SJCRH30 (cell line): Measurements from ENCODE around the gene AMZ1. TPM values are rescaled to one million over a fixed set of nuclear protein-coding genes. Genes with fewer than 3 reads are reported as not detected.

ENCODE experiments used
- DNase-seq, 2 experiments: peaks; one replicate each; pipeline ENCODE4 v3.0.0-alpha.2; 2015 to 2020
- H3K27ac ChIP-seq: fragments of 250-450 bp; sonication (Bioruptor Pico); 2 replicates; pipeline ENCODE4 v1.5.1; 2020; ENCODE audit warnings: mild to moderate bottlenecking, moderate library complexity
- H3K27me3 ChIP-seq: fragments of 250-450 bp; sonication (Bioruptor Pico); 2 replicates; pipeline ENCODE4 v1.5.1; 2020; ENCODE audit warnings: mild to moderate bottlenecking, moderate library complexity
- H3K36me3 ChIP-seq: fragments of 250-450 bp; sonication (Bioruptor Pico); 2 replicates; pipeline ENCODE4 v1.5.1; 2020; ENCODE audit warnings: mild to moderate bottlenecking, moderate library complexity
- H3K4me1 ChIP-seq: fragments of 250-450 bp; sonication (Bioruptor Pico); 2 replicates; pipeline ENCODE4 v1.5.1; 2020; ENCODE audit warnings: mild to moderate bottlenecking, moderate library complexity
- H3K4me3 ChIP-seq: fragments of 250-450 bp; sonication (Bioruptor Pico); 2 replicates; pipeline ENCODE4 v1.5.1; 2020; ENCODE audit warnings: mild to moderate bottlenecking, moderate library complexity
- H3K9me3 ChIP-seq: fragments of 250-450 bp; sonication (Bioruptor Pico); replicated peaks from 2 replicates; pipeline ENCODE4 v1.5.1; 2020; ENCODE audit warnings: mild to moderate bottlenecking, moderate library complexity
- total RNA-seq: library from RNA; depleted of rRNA; stranded (reverse); fragments of >200 nt; shearing (Covaris generic); gene quantifications from 2 replicates; pipeline ENCODE4 v1.2.3, GENCODE V29; 2014

The AMZ1 gene
- total RNA-seq, 1 experiment from 2014 or later: 0.02 TPM

DNA sequence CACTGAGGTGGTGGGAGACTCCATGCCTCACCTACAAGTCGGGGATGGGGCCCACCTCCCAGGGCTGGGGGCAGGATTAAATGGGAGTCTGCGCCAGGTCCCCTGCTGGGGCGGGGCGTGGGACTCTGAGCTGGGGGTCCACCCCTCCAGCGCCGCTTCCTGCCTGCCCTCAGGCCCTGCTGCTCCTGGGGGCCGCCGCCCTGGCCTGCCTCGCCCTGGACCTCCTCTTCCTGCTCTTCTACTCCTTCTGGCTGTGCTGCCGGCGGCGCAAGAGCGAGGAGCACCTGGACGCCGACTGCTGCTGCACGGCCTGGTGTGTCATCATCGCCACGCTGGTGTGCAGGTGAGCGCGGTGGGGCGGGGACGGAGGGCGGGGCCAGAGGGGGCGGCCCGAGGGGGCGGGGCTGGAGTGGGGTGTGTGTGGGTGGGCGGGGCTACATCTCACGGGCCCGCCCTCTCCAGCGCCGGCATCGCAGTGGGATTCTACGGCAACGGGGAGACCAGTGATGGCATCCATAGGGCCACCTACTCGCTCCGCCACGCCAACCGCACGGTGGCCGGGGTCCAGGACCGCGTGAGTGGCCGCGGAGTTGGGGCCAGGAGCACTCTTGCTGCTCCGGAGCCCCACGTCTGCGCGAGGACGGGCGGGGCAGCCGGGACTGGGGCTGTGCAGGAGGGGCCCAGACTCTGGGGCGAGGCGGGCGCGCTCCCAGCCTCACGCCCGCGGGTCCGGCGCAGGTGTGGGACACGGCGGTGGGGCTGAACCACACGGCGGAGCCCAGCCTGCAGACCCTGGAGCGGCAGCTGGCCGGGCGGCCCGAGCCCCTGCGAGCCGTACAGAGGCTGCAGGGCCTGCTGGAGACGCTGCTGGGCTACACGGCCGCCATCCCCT is 41.1 kb upstream of the AMZ1 start:
- DNase-seq: no peak
- Histone ChIP-seq H3K4me1 (peaks cover 7% of the 10 kb centered on the region; the same call in 1 of the 2 replicates), H3K27me3 (no peaks in the 10 kb centered on the region), H3K9me3 (no peaks in the 10 kb centered on the region), H3K27ac (no peak overlapping the region), H3K36me3 (peaks cover 42% of the 10 kb centered on the region), H3K4me3 (no peak overlapping the region)

GRCh38 chr7:2647594-2648172 is 40.3 kb upstream of the AMZ1 start:
- Histone ChIP-seq H3K9me3 (no peaks in the 10 kb centered on the region), H3K4me3 (no peak overlapping the region), H3K27me3 (no peaks in the 10 kb centered on the region), H3K27ac (no peak overlapping the region), H3K36me3 (peaks cover 47% of the 10 kb centered on the region), H3K4me1 (0 out of 2 replicates have a peak, but pooled peaks cover 5% of the 10 kb centered on the region)
- no peak for DNase-seq

DNA sequence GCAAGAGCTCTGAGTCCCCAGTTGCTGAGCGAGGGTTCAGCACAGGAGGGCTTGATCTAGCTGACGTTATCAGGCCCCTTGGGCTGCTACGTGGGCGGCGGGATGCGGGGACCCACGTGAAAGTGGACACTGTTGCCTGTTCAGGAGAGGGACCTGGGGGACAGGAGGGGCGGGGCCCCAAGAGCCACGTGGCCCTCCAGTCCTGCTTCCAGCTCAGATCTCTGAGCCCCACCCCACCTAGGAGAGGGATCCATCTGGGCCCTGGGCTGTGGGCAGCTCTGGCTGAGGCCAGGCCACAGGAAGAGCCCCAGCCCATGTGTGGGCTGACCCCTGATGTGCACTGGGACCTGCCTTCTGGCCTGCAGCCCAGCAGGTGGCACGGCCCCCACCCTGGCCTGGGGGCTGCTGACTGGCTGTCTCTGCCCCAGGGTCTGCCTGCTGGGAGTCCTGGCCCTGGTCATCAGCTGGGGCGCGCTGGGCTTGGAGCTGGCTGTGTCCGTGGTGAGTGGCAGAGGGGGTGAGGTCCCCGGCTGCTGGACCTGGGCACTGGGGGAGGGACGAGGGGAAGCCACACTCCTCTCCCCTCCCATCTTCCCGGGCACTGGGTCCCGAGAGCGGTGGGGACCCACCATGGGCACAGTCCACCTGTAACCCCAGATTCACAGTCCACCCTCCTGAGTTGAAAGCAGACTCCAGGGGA is 38.7 kb upstream of the AMZ1 start:
- no peaks in the 10 kb centered on the region for H3K9me3 ChIP-seq
- no peak for DNase-seq
- H3K4me1 ChIP-seq: 0 out of 2 replicates have a peak, but pooled peaks cover 5% of the 10 kb centered on the region
- H3K4me3 ChIP-seq: no peak overlapping the region
- H3K27me3 ChIP-seq: no peaks in the 10 kb centered on the region
- no peak overlapping the region for H3K27ac ChIP-seq
- peaks cover 52% of the 10 kb centered on the region for H3K36me3 ChIP-seq

GRCh38 chr7:2649991-2650390 is 38.0 kb upstream of the AMZ1 start:
- Histone ChIP-seq H3K36me3 (peaks cover 57% of the 10 kb centered on the region), H3K27me3 (no peaks in the 10 kb centered on the region), H3K4me3 (no peak overlapping the region), H3K9me3 (no peaks in the 10 kb centered on the region), H3K27ac (no peak overlapping the region), H3K4me1 (0 out of 2 replicates have a peak, but pooled peaks cover 4% of the 10 kb centered on the region)
- no peak for DNase-seq

DNA sequence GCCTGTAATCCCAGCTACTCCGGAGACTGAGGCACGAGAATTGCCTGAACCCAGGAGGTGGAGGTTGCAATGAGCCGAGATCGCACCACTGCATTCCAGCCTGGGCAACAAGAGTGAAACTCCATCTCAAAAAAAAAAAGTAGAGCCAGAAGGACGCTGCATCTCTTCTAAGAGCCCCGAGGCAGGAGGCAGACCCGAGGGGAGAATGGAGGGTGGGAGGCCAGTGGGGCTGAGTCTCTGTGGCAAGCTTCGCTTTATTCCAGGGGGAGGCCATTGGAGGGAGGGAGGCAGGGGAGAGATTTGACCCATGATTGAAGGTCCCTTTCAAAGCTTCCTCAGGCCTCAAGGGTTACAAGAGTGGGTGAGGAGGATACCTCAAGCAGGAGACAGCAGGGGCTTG is 37.6 kb upstream of the AMZ1 start:
- DNase-seq: no peak
- no peak overlapping the region for H3K4me3 ChIP-seq
- peaks cover 62% of the 10 kb centered on the region for H3K36me3 ChIP-seq
- H3K9me3 ChIP-seq: no peaks in the 10 kb centered on the region
- no peaks in the 10 kb centered on the region for H3K27me3 ChIP-seq
- no peaks in the 10 kb centered on the region for H3K4me1 ChIP-seq
- no peak overlapping the region for H3K27ac ChIP-seq

DNA sequence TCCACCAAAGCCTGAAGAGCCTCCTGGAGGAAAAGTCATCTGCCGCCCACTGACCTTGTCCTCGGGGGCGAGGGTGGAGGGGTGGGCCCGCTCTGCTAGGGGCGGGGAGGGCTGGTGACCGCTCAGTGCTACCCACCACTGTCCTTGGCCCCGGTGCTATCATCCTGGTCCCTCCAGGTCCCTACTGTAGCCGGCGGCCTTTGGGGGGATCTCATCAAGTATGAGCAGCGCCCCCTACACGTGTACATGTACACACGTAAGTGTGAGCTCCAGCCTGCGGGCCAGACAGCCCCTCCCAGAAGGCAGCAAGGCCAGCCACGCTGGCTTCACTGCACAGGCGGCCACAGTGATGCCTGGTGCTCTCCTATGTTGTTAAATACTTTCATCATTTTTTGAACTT is 36.7 kb upstream of the AMZ1 start:
- Histone ChIP-seq H3K27me3 (no peaks in the 10 kb centered on the region), H3K4me3 (no peak overlapping the region), H3K9me3 (no peaks in the 10 kb centered on the region), H3K36me3 (peaks cover 63% of the 10 kb centered on the region), H3K27ac (no peak overlapping the region), H3K4me1 (no peaks in the 10 kb centered on the region)
- no peak for DNase-seq

GRCh38 chr7:2651847-2652735 is 35.9 kb upstream of the AMZ1 start:
- no peaks in the 10 kb centered on the region for H3K9me3 ChIP-seq
- H3K4me1 ChIP-seq: no peaks in the 10 kb centered on the region
- no peaks in the 10 kb centered on the region for H3K27me3 ChIP-seq
- no peak overlapping the region for H3K4me3 ChIP-seq
- H3K27ac ChIP-seq: no peak overlapping the region
- no peak for DNase-seq
- peaks cover 62% of the 10 kb centered on the region for H3K36me3 ChIP-seq

DNA sequence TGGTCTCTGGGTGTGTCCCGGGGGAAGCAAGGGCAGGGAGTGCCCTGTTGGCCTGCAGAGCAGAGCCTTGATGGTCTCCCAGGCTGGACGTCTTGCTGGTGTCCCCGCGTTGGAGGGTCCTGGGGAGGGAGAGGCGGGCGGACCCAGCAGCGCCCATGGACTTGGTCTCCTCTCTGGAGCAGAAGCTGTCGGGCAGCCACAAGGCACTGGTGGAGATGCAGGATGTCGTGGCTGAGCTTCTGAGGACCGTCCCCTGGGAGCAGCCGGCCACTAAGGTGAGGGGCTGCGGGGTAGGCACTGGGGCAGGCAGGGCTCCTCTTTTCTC is 35.3 kb upstream of the AMZ1 start:
- H3K4me3 ChIP-seq: no peak overlapping the region
- H3K9me3 ChIP-seq: no peaks in the 10 kb centered on the region
- H3K27ac ChIP-seq: no peak overlapping the region
- H3K27me3 ChIP-seq: no peaks in the 10 kb centered on the region
- DNase-seq: no peak
- peaks cover 58% of the 10 kb centered on the region for H3K36me3 ChIP-seq
- H3K4me1 ChIP-seq: no peaks in the 10 kb centered on the region

DNA sequence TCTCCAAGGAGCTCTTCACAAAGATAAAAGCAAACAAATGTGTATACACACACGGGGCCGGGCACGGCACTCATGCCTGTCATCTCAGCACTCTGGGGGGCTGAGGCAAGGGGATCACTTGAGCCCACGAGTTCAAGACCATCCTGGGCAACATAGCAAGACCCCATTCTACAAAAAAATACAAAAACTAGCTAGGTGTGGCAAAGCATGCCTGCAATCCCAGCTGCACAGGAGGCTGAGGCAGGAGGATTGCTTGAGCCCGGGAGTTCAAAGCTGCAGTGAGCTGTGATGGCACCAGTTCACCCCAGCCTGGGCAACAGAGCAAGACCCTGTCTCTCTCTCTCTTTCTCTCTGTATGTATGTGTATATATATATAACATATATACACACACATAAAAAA is 33.9 kb upstream of the AMZ1 start:
- H3K4me3 ChIP-seq: no peak overlapping the region
- no peaks in the 10 kb centered on the region for H3K4me1 ChIP-seq
- H3K27me3 ChIP-seq: no peaks in the 10 kb centered on the region
- no peaks in the 10 kb centered on the region for H3K9me3 ChIP-seq
- no peak overlapping the region for H3K27ac ChIP-seq
- peaks cover 51% of the 10 kb centered on the region for H3K36me3 ChIP-seq
- no peak for DNase-seq

GRCh38 chr7:2655870-2656614 is 32.0 kb upstream of the AMZ1 start:
- peaks cover 44% of the 10 kb centered on the region for H3K36me3 ChIP-seq
- H3K27ac ChIP-seq: no peak overlapping the region
- DNase-seq: no peak
- no peaks in the 10 kb centered on the region for H3K4me1 ChIP-seq
- no peak overlapping the region for H3K4me3 ChIP-seq
- no peaks in the 10 kb centered on the region for H3K27me3 ChIP-seq
- H3K9me3 ChIP-seq: no peaks in the 10 kb centered on the region

DNA sequence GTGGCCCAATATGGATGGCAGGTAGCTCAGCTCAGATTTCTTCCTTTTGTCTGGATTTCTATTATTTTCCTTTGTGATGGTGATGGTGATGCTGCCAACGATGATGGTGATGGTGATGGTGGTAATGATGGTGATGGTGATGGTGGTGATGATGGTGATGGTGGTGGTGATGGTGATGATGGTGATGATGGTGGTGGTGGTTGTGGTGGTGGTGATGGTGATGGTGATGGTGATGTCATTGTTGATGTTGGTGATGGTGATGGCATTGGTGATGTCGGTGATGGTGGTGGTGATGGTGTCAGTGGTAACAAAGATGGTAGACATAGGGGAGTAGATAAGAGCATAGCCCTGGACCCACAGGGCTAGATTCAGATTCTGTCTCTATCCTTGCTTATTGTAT is 30.8 kb upstream of the AMZ1 start:
- Histone ChIP-seq H3K27me3 (no peaks in the 10 kb centered on the region), H3K9me3 (no peaks in the 10 kb centered on the region), H3K4me1 (no peaks in the 10 kb centered on the region), H3K4me3 (no peak overlapping the region), H3K27ac (no peak overlapping the region), H3K36me3 (peaks cover 38% of the 10 kb centered on the region)
- DNase-seq: no peak

DNA sequence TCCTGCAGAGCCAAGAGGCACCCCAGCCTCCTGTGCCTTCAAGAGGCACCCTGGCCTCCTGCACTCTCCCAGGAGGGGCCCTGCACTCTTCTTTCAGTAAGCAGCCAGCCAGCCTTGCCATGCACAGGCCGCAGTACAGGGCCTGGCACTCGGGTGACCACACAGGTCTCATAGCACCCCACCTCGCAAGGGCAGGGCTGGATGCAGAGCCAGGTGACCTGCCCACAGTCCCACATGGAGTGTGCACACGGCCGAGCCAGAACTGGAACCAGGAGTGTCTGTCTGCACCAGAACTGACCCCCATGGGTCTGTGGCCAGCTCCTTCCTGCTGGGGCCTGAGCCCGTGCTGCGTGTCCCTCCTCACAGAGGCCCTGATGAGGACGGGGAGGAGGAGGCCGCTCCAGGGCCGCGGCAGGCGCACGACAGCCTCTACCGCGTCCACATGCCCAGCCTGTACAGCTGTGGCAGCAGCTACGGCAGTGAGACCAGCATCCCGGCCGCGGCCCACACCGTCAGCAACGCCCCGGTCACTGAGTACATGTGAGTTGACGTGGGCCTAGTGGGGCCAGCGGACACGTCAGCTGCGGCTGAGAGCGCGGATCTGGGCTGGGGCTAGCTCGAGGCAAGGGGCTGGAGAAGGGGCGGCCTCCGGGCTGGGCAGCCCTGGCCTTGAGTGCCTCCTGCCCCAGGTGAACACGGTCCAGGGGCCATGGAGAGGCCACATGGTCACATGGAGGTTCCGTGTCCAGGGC is 29.9 kb upstream of the AMZ1 start:
- Histone ChIP-seq H3K36me3 (peaks cover 33% of the 10 kb centered on the region), H3K4me3 (no peak overlapping the region), H3K9me3 (no peaks in the 10 kb centered on the region), H3K27me3 (no peaks in the 10 kb centered on the region), H3K4me1 (no peaks in the 10 kb centered on the region), H3K27ac (no peak overlapping the region)
- no peak for DNase-seq

GRCh38 chr7:2658941-2659340 is 29.1 kb upstream of the AMZ1 start:
- Histone ChIP-seq H3K4me3 (no peak overlapping the region), H3K27ac (no peak overlapping the region), H3K36me3 (peaks cover 24% of the 10 kb centered on the region), H3K4me1 (no peaks in the 10 kb centered on the region), H3K27me3 (no peaks in the 10 kb centered on the region), H3K9me3 (no peaks in the 10 kb centered on the region)
- no peak for DNase-seq
